Neuron (in vitro differentiated cells): ENCODE results near the gene MID1.

ENCODE experiments used
- H2AFZ ChIP-seq: one replicate; pipeline ENCODE4 v1.6.1; 2013; ENCODE audit warnings: low read depth, mild to moderate bottlenecking, inconsistent platforms, low read length, moderate library complexity
- H3K27me3 ChIP-seq: one replicate; pipeline ENCODE4 v1.6.1; 2013; ENCODE audit warnings: low read length; ENCODE audit not compliant: insufficient read depth
- H3K36me3 ChIP-seq: one replicate; pipeline ENCODE4 v1.6.1; 2013; ENCODE audit warnings: low read length; ENCODE audit not compliant: insufficient read depth
- H3K4me1 ChIP-seq: one replicate; pipeline ENCODE4 v1.6.1; 2013; ENCODE audit warnings: low read length; ENCODE audit not compliant: insufficient read depth
- H3K4me3 ChIP-seq: 2 replicates; pipeline ENCODE4 v1.5.1; 2013; ENCODE audit warnings: mild to moderate bottlenecking, low read length, moderate library complexity
- H3K9me3 ChIP-seq: one replicate; pipeline ENCODE4 v1.6.1; 2013; ENCODE audit warnings: low read length

The MID1 gene

DNA sequence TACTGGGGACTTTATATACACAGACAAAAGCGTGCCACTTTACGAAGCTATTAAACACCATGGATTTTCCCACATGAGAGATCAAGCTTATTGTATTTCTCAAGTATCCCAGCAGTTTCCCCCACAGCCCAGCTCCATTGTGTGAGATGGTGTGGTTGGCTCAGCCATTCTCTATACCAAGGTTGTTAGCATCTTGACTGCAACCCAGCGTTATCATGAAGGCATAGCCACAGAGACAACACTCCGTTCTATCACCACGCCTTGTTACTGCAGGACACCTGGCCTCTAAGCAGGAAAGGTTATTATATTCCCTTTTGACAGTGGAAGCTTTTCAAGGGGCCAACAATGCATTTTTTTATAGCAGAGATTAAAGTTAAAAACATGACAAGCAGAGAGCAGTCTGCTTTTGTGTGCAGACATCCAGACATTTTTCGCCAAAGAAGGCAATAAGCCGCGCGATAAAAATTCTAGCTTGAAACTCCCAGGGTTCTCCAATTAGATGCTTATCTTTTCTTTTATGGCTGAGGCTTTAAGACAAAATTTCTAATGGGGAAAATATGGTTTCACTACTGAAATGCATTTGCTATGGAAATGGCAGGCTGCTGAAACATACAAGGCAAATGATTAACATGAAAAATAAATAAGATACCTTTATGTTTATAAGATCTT lies 206.1 kb downstream of the MID1 start:
- no peaks in the 10 kb centered on the region for H3K9me3 ChIP-seq
- H3K4me1 ChIP-seq: peaks cover 10% of the 10 kb centered on the region
- no peaks in the 10 kb centered on the region for H3K36me3 ChIP-seq
- H3K4me3 ChIP-seq: no peak overlapping the region
- H3K27me3 ChIP-seq: no peaks in the 10 kb centered on the region
- no peak overlapping the region for H2AFZ ChIP-seq

DNA sequence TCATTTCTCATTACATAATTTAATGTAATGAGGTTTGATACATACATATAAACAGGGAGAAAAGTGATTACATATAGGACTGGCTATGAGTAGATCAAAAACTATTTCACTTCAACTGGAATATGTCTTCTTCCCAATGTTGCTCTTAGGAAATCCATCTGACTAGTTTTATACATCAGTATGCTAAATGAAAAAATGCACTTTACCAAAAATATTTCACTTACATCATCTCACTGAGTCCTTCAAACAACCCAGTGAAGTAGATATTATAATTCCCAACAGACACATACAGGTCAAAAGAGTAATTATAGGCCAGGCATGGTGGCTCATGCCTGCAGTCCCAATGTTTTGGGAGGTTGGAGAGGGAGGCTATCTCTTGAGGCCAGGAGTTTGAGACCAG lies 215.9 kb downstream of the MID1 start:
- peaks cover 2% of the 10 kb centered on the region for H3K27me3 ChIP-seq
- no peak overlapping the region for H2AFZ ChIP-seq
- no peak overlapping the region for H3K4me3 ChIP-seq
- no peaks in the 10 kb centered on the region for H3K36me3 ChIP-seq
- no peaks in the 10 kb centered on the region for H3K4me1 ChIP-seq
- no peaks in the 10 kb centered on the region for H3K9me3 ChIP-seq

DNA sequence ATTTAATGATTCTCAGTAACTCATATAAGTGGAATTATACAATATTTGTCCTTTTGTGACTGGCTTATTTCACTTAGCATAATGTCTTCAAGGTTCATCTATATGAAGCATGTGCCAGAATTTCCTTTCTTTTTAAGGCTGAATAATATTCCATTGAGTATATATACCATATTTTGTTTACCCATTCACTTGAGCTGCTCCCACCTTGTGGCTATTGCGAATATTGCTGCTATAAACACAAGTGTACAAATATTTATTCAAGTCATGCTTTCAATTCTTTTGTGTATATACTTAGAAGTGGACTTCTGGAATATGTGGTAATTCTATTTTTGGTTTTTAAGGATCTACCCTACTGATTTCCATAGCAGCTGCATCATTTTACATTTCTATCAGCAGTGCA lies 219.1 kb downstream of the MID1 start:
- no peak overlapping the region for H2AFZ ChIP-seq
- no peaks in the 10 kb centered on the region for H3K9me3 ChIP-seq
- no peaks in the 10 kb centered on the region for H3K27me3 ChIP-seq
- no peaks in the 10 kb centered on the region for H3K4me1 ChIP-seq
- no peaks in the 10 kb centered on the region for H3K36me3 ChIP-seq
- H3K4me3 ChIP-seq: no peak overlapping the region

DNA sequence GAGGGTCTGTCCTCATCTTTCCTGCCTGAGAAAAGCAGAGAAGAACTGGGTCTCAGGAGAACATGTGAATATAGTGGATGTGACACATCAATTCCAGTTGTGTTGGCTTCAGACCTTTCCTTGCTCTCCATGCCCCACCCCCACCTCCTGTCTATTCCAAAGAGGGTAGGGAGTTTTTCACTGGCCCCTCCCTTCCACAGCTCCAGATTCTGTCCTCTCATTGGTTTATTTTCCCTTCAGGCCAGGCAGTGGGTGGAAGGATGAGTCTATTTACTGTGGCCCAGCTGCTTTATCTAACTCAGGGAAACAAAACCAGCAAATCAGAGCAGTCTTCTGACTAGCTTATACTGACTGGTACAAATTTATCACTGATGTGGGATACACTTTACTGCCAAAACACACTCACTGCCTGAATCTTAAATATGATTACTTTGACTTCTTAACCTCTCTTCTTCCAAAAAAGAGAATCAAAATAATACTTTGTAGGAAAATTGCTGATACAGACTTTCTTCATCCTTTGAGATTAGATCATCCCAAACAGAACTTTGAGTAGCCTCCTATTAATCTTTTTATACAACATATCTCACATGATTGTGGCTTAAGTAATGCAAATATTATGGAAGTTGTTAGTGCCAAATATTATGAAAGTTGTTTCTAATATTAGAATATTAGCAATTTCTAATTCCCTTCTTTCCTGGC lies 221.2 kb downstream of the MID1 start:
- H3K27me3 ChIP-seq: no peaks in the 10 kb centered on the region
- H3K4me3 ChIP-seq: no peak overlapping the region
- H2AFZ ChIP-seq: no peak overlapping the region
- no peaks in the 10 kb centered on the region for H3K36me3 ChIP-seq
- no peaks in the 10 kb centered on the region for H3K4me1 ChIP-seq
- H3K9me3 ChIP-seq: no peaks in the 10 kb centered on the region

DNA sequence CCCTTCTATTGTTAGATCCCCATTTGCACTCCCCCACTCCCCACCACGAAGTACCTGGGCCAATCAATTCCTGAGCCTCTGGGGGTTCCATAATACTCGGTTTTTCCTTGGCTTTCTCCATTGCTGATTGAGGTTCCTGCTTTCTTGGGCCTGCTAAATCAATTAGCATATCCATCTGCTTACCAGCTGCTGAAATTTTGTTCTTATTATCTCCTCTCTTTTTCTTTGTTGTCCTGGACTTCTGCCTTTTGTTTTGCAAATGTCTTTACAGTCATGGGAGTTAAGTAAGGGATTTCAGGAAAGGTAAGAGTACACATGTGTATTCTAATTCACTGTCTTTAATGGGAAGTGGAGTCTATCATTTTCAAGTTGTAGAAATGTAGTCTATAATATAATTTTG lies 222.2 kb downstream of the MID1 start:
- Histone ChIP-seq H3K36me3 (no peaks in the 10 kb centered on the region), H3K9me3 (no peaks in the 10 kb centered on the region), H3K27me3 (no peaks in the 10 kb centered on the region), H3K4me3 (no peak overlapping the region), H3K4me1 (no peaks in the 10 kb centered on the region), H2AFZ (no peak overlapping the region)

DNA sequence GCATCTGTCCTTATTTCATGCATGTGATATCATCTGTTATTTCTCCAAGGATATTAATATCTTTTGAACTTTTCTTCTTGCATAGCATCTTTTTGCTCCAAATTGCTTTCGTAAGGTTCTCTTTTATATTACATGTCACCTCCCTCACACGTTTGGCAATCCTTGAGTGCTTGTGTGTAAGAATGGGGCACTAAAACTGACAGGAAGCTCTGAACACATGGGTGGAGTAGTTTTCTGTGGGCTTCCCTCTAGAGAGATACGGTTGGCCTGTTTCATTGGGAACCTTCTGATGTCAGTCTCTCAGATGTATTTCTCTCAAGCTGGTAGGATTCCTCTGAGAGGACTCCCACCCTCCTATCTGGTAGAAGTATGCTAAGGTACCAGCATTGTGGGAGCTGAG lies 223.0 kb downstream of the MID1 start:
- H3K9me3 ChIP-seq: no peaks in the 10 kb centered on the region
- H3K27me3 ChIP-seq: no peaks in the 10 kb centered on the region
- no peaks in the 10 kb centered on the region for H3K36me3 ChIP-seq
- no peak overlapping the region for H3K4me3 ChIP-seq
- H3K4me1 ChIP-seq: no peaks in the 10 kb centered on the region
- no peak overlapping the region for H2AFZ ChIP-seq

DNA sequence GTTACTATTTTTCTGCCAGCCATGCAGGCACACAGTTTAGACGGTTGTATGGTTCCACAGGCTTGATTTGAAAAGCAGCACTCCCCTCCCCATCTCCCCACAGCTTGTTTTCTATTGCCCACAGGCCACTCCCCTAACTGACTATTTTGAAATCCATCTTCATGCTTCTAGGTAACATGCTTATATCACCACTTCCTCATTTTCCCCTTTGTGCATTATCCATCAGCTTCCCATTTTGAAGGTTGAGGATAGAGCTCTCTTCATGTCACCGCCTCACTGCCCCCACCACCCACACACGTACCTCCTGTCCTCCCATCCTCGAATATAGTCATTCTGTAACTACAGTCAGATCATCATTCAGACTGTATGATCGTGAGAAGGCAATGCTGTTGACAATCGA lies 224.7 kb downstream of the MID1 start:
- no peak overlapping the region for H2AFZ ChIP-seq
- H3K36me3 ChIP-seq: no peaks in the 10 kb centered on the region
- H3K9me3 ChIP-seq: no peaks in the 10 kb centered on the region
- no peak overlapping the region for H3K4me3 ChIP-seq
- no peaks in the 10 kb centered on the region for H3K27me3 ChIP-seq
- H3K4me1 ChIP-seq: no peaks in the 10 kb centered on the region
